RWPE1 (cell line): ENCODE data around the gene C16orf74.

Experiments
- CTCF ChIA-PET: fragments of 350-600 bp; sonication (Branson Sonifier 250); formaldehyde crosslinking; extraction: SDS; loops from one replicate; lab custom pipeline; 2021; lab: Yijun Ruan, JAX
- POLR2A ChIA-PET: fragments of 400-600 bp; formaldehyde crosslinking; extraction: SDS; loops from one replicate; lab custom pipeline; 2020; ENCODE audit warnings: antibody characterized with exemption; ENCODE audit not compliant: low non-redundant PET; lab: Yijun Ruan, JAX
- DNase-seq: peaks from one replicate; pipeline ENCODE4 v3.0.0; 2012; ENCODE audit warnings: low spot score
- H3K27ac ChIP-seq: fragments of 450-650 bp; 2 replicates; pipeline ENCODE4 v1.5.1; 2017
- TF ChIP-seq, protein P1 (sequence below): fragments of 450-650 bp; conservative IDR thresholded peaks from 2 replicates; pipeline ENCODE4 v1.5.1; 2017; ENCODE audit warnings: low read depth, mild to moderate bottlenecking

The C16orf74 gene

DNA sequence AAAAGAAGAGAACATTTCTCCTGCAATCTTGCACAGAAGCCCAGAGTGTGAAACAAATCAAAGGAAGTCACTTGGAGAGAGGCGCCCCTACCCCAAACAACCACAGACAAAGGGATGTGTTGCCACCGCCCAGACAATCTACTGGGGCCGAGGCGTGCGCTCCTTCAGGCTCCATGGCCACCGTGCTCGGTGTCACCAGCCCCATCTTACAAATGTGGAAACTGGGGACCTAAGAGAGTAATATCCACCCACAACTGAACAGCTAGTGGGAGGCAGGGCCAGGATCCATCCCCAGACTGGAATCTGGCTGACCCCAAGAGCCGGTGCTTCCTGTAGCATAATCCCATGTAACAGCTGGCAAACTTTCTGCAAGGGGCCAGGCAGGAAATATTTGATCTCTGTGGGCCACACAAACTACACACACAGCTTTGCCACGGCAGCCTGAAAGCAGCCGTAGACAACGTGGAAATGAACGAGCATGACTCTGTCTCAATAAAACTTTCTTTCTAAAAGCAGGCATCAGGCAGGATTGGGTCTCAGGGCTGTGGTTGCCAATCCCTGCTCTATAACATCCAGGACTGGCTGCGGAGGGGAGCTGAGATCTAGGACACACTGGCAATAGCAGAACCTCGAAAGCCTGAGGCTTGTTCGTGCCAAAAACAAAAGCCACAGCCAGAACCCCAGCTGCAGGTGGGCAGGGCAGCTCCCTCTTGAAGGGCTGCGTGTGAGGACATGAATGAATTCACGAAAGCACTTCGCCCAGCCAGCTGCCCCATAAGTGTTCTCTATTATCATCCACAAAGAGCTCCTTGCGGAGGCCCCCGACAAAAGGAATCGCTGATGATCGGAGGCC lies 35.5 kb downstream of the C16orf74 start:
- ChIA-PET POLR2A (no interaction called here), CTCF (interaction anchor here (0.6 kb wide), 1 partner anchor 1223 kb away, joined by 3 read pairs; no protein-coding TSS in a partner anchor)
- no peak for DNase-seq
- peak overlapping the region; percentile 96 for H3K27ac ChIP-seq
- TF ChIP-seq, protein P1, sequence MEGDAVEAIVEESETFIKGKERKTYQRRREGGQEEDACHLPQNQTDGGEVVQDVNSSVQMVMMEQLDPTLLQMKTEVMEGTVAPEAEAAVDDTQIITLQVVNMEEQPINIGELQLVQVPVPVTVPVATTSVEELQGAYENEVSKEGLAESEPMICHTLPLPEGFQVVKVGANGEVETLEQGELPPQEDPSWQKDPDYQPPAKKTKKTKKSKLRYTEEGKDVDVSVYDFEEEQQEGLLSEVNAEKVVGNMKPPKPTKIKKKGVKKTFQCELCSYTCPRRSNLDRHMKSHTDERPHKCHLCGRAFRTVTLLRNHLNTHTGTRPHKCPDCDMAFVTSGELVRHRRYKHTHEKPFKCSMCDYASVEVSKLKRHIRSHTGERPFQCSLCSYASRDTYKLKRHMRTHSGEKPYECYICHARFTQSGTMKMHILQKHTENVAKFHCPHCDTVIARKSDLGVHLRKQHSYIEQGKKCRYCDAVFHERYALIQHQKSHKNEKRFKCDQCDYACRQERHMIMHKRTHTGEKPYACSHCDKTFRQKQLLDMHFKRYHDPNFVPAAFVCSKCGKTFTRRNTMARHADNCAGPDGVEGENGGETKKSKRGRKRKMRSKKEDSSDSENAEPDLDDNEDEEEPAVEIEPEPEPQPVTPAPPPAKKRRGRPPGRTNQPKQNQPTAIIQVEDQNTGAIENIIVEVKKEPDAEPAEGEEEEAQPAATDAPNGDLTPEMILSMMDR, result no peak

DNA sequence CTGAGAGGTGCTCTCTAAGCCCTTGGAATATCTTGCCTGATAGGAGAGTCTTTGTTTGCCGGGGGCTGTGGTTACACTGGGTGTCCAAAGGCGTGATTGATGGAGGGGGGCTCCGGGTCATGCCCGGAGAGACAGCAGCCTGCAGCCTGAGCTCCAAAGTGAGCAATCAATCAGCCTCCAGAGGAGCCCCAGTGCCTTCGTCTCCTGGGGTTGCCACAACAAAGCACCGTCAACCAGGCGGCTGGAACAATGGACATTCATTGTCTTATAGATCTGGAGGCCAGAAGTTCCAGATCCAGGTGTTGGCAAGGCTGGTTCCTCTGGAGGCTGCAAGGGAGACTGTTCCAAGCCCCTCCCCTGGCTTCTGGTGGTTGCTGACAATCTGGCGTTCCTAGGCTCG lies 38.1 kb downstream of the C16orf74 start:
- H3K27ac ChIP-seq, result peak overlapping the region; percentile 96; the same call in 1 of the 2 replicates
- POLR2A ChIA-PET, result no interaction called here
- no peak for DNase-seq
- TF ChIP-seq, protein P1, result no peak
- CTCF ChIA-PET, result no interaction called here

DNA sequence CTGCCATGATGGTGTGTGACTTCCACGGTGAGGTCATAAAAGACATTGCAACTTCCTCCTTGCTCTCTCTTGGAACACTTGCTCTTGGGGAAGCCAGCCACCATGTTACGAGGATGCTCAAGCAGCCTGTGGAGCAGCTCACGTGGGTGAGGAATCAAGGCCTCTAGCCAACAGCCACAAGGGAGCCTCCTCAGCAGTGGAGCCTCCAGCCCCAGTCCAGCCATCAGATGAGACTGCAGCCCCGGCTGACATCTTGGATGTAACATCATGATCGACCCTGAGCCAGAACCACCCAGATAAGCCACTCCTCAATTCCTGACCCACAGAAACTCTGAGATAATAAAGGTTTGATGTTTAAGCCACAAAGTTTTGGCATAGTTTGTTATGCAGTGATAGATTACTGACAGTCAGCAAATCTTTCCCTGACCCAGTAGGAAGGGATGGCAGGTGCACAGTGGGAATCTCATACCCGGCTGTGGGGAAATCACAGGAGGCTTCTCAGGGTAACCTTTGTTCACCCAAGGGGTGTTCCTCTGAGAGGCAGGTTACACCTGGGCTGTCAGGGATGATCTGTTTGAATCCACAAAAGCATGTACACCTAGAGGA lies 38.8 kb downstream of the C16orf74 start:
- DNase-seq, result no peak
- TF ChIP-seq, protein P1, result no peak
- ChIA-PET CTCF (interaction anchor here (0.7 kb wide), 1 partner anchor 1162 kb away, joined by 3 read pairs; no protein-coding TSS in a partner anchor), POLR2A (no interaction called here)
- H3K27ac ChIP-seq, result peak overlapping the region; percentile 96; the same call in 1 of the 2 replicates

DNA sequence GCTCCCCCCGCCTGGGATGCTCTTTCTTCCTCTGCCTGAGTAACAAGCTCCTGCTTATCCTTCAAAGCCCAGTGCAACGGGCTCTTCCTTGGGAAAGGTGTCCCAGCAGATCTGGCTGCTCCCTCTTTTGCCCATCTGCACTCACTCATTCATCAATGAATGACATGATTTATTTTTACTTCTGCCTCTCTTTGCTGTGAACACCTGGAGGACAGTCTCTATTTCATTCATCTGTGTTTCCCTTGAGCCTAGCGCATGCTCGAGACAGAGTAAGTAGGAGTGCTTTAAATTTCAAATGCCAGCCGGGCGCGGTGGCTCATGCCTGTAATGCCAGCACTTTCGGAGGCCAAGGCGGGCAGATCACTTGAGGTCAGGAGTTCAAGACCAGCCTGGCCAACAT lies 40.2 kb downstream of the C16orf74 start:
- no peak for DNase-seq
- CTCF ChIA-PET, result no interaction called here
- peak overlapping the region; percentile 13; the same call in 1 of the 2 replicates for H3K27ac ChIP-seq
- POLR2A ChIA-PET, result interaction anchor here (0.6 kb wide), 1 partner anchor 14 kb away, joined by 4 read pairs; no protein-coding TSS in a partner anchor
- TF ChIP-seq, protein P1, result no peak

DNA sequence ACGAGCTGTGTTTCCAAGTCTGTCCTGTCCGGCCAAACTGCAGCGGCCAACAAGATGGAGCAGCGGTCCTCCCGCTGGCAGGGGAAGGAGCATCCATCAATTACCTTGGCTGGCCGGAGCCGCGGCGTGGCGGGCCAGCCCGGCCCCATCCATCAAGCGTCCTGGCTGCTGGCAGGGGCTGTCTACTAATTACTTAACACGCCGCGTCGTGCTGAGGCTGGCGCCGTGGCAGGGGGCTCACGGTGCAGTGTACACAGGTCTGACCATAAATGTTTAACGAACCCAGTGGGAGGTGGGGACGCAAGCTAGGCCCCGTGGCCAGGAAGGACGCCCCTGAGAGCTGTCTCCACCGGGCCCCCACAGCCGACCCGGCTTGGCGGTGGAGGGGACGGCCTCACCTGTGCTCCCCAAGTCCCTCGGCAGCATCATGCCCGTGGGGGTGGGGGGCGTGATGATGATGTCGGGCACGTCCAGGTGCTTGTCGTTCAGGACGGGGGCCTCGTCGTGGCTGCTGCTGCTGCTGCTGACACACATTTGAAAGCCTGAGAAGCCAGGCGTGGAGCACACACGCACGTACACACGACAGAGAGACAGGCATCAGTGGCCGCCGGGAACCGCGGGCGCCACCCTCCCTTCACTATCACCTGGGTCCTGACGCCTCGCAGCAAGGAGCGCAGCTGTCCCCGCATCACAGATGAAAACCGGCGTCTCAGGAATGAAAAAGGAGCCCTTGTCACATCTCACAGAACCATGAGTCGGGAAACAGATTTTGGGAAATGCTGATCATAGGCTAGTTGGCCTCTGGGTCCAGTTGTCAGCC lies 40.9 kb downstream of the C16orf74 start:
- no peak for DNase-seq
- ChIA-PET POLR2A (no interaction called here), CTCF (no interaction called here)
- peak overlapping the region; percentile 13; the same call in 1 of the 2 replicates for H3K27ac ChIP-seq
- TF ChIP-seq, protein P1, result no peak

DNA sequence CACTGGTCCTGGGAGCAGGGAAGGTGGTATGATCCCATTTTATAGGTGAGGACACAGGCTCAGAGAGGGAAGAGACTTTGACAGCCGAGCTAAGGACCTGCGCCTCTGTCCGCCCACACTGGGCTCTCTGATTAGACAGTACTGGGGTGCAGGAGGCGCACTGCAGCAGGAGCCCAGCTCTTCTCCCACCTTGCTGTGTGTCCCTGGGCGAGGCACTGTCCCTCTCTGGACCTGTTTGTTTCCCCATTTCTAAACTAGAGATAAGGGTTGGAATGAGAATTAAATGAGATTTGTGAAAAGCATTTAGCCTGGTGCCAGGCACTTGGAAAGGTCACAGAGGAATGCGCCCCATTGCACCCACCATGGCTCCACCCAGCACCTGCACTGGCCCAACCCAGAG lies 42.6 kb downstream of the C16orf74 start:
- DNase-seq, result no peak
- POLR2A ChIA-PET, result no interaction called here
- CTCF ChIA-PET, result no interaction called here
- TF ChIP-seq, protein P1, result no peak
- H3K27ac ChIP-seq, result peak overlapping the region; percentile 37; the same call in 1 of the 2 replicates
